K562 (cell line): ENCODE results near the gene PPP2R5A. TPM values are rescaled to one million over a fixed set of nuclear protein-coding genes. Genes with fewer than 3 reads are reported as not detected.
A peak's percentile ranks its signal among the peaks of the same experiment; 100 is the strongest.

Source experiments
- BHLHE40 ChIP-seq: IDR thresholded peaks from 2 replicates; pipeline ENCODE4 v1.6.1; 2011; ENCODE audit warnings: low read length, improper control_type of control experiment
- CHD1 ChIP-seq: fragments of 200-600 bp; sonication (generic); IDR thresholded peaks from one replicate; pipeline ENCODE4 v1.6.1; 2012; ENCODE audit warnings: mild to moderate bottlenecking, moderate library complexity, low read length, inconsistent platforms
- EZH2 ChIP-seq: IDR thresholded peaks from 2 replicates; pipeline ENCODE4 v1.6.1; 2012; ENCODE audit warnings: low read depth, mild to moderate bottlenecking, inconsistent platforms, low read length, borderline replicate concordance
- FOXK1 ChIP-seq: sonication (generic); formaldehyde crosslinking; IDR thresholded peaks from 2 replicates; pipeline ENCODE4 v1.8.0; 2022; ENCODE audit warnings: missing genetic modification reagents, mild to moderate bottlenecking, borderline replicate concordance
- IFI16 ChIP-seq: fragments of 250-450 bp; sonication (Bioruptor Pico); IDR thresholded peaks from 2 replicates; pipeline ENCODE4 v2.1.2; 2022; ENCODE audit warnings: mild to moderate bottlenecking, inconsistent platforms
- NBN ChIP-seq: fragments of 450-650 bp; IDR thresholded peaks from 2 replicates; pipeline ENCODE4 v1.6.1; 2016; ENCODE audit warnings: low read depth, mild to moderate bottlenecking
- NCOA4 ChIP-seq: fragments of 450-650 bp; IDR thresholded peaks from 2 replicates; pipeline ENCODE4 v1.6.1; 2018; ENCODE audit warnings: mild to moderate bottlenecking; ENCODE audit not compliant: partially characterized antibody
- NFIX ChIP-seq: fragments of 250-450 bp; sonication (Bioruptor Pico); IDR thresholded peaks from 2 replicates; pipeline ENCODE4 v1.4.0; 2020; ENCODE audit warnings: low read depth, mild to moderate bottlenecking, moderate library complexity
- PKNOX1 ChIP-seq: fragments of 450-650 bp; IDR thresholded peaks from 2 replicates; pipeline ENCODE4 v1.6.1; 2016
- PML ChIP-seq: IDR thresholded peaks from 2 replicates; pipeline ENCODE4 v1.6.1; 2012; ENCODE audit warnings: low read length, inconsistent platforms
- SREBF1 ChIP-seq: fragments of 150-350 bp; IDR thresholded peaks from 2 replicates; pipeline ENCODE4 v1.6.1; 2014; ENCODE audit warnings: antibody characterized with exemption, low read depth, low read length, borderline replicate concordance
- TBL1XR1 ChIP-seq, 2 experiments: IDR thresholded peaks; 2 replicates each; pipeline ENCODE4 v1.6.1; 2012; ENCODE audit warnings: improper control_type of control experiment in 2 of 2, low read length in 2 of 2, mild to moderate bottlenecking in 1 of 2
- TCF15 ChIP-seq: fragments of 250-450 bp; sonication (Bioruptor Pico); IDR thresholded peaks from 2 replicates; pipeline ENCODE4 v1.8.0; 2022; ENCODE audit warnings: moderate library complexity, mild to moderate bottlenecking, inconsistent platforms
- ZFX ChIP-seq: sonication (generic); formaldehyde crosslinking; IDR thresholded peaks from 2 replicates; pipeline ENCODE4 v1.8.0; 2022; ENCODE audit warnings: mild to moderate bottlenecking, missing genetic modification reagents, moderate library complexity
- ZNF212 ChIP-seq: fragments of 450-650 bp; formaldehyde crosslinking; IDR thresholded peaks from 2 replicates; pipeline ENCODE4 v1.4.0; 2020; ENCODE audit warnings: mild to moderate bottlenecking
- ZNF318 ChIP-seq, 2 experiments: fragments of 450-650 bp; IDR thresholded peaks; 2 replicates each; pipeline ENCODE4 v1.6.1; 2016; ENCODE audit warnings: mild to moderate bottlenecking in 2 of 2, borderline replicate concordance in 1 of 2, low read depth in 1 of 2, moderate library complexity in 1 of 2
- ZNF76 ChIP-seq: fragments of 250-450 bp; sonication (Bioruptor Pico); IDR thresholded peaks from 2 replicates; pipeline ENCODE4 v1.4.0; 2020; ENCODE audit warnings: mild to moderate bottlenecking, moderate library complexity, borderline replicate concordance
- polyA plus RNA-seq, 8 experiments: library from polyadenylated mRNA; depleted of rRNA in 4 of 8; stranded (reverse) in 5 of 8; unstranded in 3 of 8; fragments of >200 nt; fragmentation: Nextera tagmentation in 2 of 8; fragmentation: Illumina TruSeq in 1 of 8; extraction: Ambion mirVana in 2 of 8; extraction: Trizol in 1 of 8; gene quantifications; 2 replicates each; pipeline versions ENCODE4 v1.2.1 to v1.2.3, GENCODE V29; 2011 to 2014; ENCODE audit warnings: inconsistent platforms in 1 of 8, missing spikeins in 1 of 8
- total RNA-seq, 7 experiments: library from RNA; depleted of rRNA in 6 of 7; stranded (reverse); fragments of >200 nt in 6 of 7; fragmentation: Illumina TruSeq in 2 of 7; extraction: Trizol in 2 of 7; gene quantifications; 2 replicates each; pipeline versions ENCODE4 v1.2.1 to v1.2.3, GENCODE V29; 2011 to 2021; ENCODE audit warnings: low replicate concordance in 1 of 7

PPP2R5A gene
- total and polyA plus RNA-seq, 9 of the 15 experiments (the other 6 are each of a cell fraction or from before 2014, with no cell fraction given) = 26.9 to 106 (median 64.3) TPM

GRCh38 chr1:212242288-212242984 is 42.8 kb upstream of the PPP2R5A start (continued):
- TF ChIP-seq EZH2 (no peak), FOXK1 (CRISPR knock-in tag) (no peak), CHD1 (no peak), BHLHE40 (peak; percentile 66), TCF15 (peak; percentile 43; the same call in 1 of the 2 replicates), ZFX (CRISPR knock-in tag) (peak; percentile 65), NCOA4 (no peak), TBL1XR1 (IDR thresholded peaks at IDR 0.05; ENCODE audit: low read length in 2 of 2) (peak in 1 of 2 experiments; percentile 65; a peak in 1 of 4 replicates), IFI16 (CRISPR knock-in tag) (0 out of 2 replicates have a peak, but pooled peaks have one; percentile 67), ZNF76 (CRISPR knock-in tag) (0 out of 2 replicates have a peak, but pooled peaks have one; percentile 71), NFIX (CRISPR knock-in tag) (peak; percentile 2; the same call in 1 of the 2 replicates), PKNOX1 (0 out of 2 replicates have a peak, but pooled peaks have one; percentile 28), PML (peak; percentile 57; the same call in 1 of the 2 replicates), ZNF212 (CRISPR knock-in tag) (no peak; the same call in 1 of the 2 replicates), ZNF318 (IDR thresholded peaks at IDR 0.05; ENCODE audit: borderline replicate concordance in 1 of 2, low read depth in 1 of 2) (no peak), NBN (peak; percentile 67; the same call in 1 of the 2 replicates), SREBF1 (0 out of 2 replicates have a peak, but pooled peaks have one; percentile 33)
